Measurements from ENCODE around the gene KLHL29. TPM values are rescaled to one million over a fixed set of nuclear protein-coding genes. Genes with fewer than 3 reads are reported as not detected.

KLHL29 gene
- total and polyA plus RNA-seq, 2 of the 13 experiments (the other 11 are each of a cell fraction or from before 2014, with no cell fraction given) = 0.01 TPM; not detected in 1

DNA sequence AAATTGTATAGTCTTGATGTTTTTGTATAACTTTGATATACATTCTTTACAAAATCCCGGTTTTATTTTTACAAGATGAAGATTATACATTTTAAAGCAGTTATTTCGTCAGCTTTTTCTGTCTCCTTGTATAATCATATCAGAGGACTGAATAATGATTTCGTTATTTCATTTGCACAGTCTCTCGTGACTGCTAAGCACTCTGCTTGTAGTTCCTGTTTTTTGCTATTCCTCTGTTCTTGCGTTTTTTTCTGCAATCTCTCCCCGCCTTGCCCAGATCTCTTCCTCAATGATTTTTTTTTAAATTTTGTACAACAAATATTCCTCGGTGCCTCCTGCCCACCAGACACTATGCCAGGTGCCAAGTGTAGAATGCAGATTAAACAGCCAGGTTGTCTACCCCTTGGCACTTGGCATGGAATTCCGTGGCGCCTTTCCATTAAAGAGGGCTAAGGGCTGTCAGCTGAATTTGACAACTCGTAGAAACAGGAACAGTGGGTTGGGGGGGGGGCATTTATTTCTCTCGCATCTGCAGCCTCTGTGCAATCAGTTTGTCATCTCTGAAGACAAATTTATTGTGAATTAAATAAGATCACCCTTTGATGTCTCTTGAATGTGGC lies 69.6 kb downstream of the KLHL29 start:
- Histone ChIP-seq H3K27ac (ENCODE audit: extremely low read length, insufficient read depth, low read length) (no peak overlapping the region), H3K9ac (ENCODE audit: insufficient read depth, low read depth, low read length) (no peak overlapping the region), H3K36me3 (replicated peaks in 1 of 2; ENCODE audit: control insufficient read depth in 1 of 2, insufficient read depth in 2 of 2, low read length in 2 of 2) (no peaks in the 10 kb centered on the region), H2AFZ (ENCODE audit: low read length) (no peak overlapping the region), H3K27me3 (ENCODE audit: control insufficient read depth in 1 of 2, insufficient read depth in 2 of 2, low read length in 2 of 2) (peaks cover 1 to 9% of the 10 kb centered on the region in 2 experiments; a peak in 2 of 5 replicates), H4K20me1 (ENCODE audit: insufficient read depth, low read length) (no peaks in the 10 kb centered on the region), H3K4me3 (replicated peaks in 1 of 3; ENCODE audit: insufficient read depth in 1 of 3, low read depth in 2 of 3, low read length in 3 of 3) (no peak overlapping the region), H3K4me2 (ENCODE audit: low read depth, low read length) (no peak overlapping the region), H3K9me3 (ENCODE audit: low read length) (no peaks in the 10 kb centered on the region), H3K4me1 (ENCODE audit: insufficient read depth, low read length) (no peaks in the 10 kb centered on the region), H3K79me2 (ENCODE audit: insufficient read depth, low read length) (no peaks in the 10 kb centered on the region)
- intact Hi-C loops (cut with micrococcal nuclease; ENCODE audit: unreplicated experiment) = no loop called here
- TF ChIP-seq, protein P1, sequence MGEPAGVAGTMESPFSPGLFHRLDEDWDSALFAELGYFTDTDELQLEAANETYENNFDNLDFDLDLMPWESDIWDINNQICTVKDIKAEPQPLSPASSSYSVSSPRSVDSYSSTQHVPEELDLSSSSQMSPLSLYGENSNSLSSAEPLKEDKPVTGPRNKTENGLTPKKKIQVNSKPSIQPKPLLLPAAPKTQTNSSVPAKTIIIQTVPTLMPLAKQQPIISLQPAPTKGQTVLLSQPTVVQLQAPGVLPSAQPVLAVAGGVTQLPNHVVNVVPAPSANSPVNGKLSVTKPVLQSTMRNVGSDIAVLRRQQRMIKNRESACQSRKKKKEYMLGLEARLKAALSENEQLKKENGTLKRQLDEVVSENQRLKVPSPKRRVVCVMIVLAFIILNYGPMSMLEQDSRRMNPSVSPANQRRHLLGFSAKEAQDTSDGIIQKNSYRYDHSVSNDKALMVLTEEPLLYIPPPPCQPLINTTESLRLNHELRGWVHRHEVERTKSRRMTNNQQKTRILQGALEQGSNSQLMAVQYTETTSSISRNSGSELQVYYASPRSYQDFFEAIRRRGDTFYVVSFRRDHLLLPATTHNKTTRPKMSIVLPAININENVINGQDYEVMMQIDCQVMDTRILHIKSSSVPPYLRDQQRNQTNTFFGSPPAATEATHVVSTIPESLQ (CRISPR knock-in tag; conservative IDR thresholded peaks at IDR 0.05) = no peak
- TF ChIP-seq, protein P2, sequence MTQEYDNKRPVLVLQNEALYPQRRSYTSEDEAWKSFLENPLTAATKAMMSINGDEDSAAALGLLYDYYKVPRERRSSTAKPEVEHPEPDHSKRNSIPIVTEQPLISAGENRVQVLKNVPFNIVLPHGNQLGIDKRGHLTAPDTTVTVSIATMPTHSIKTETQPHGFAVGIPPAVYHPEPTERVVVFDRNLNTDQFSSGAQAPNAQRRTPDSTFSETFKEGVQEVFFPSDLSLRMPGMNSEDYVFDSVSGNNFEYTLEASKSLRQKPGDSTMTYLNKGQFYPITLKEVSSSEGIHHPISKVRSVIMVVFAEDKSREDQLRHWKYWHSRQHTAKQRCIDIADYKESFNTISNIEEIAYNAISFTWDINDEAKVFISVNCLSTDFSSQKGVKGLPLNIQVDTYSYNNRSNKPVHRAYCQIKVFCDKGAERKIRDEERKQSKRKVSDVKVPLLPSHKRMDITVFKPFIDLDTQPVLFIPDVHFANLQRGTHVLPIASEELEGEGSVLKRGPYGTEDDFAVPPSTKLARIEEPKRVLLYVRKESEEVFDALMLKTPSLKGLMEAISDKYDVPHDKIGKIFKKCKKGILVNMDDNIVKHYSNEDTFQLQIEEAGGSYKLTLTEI (CRISPR knock-in tag; conservative IDR thresholded peaks at IDR 0.05) = no peak
- TF ChIP-seq ARNT (IDR thresholded peaks at IDR 0.05) (no peak), MEF2D (CRISPR knock-in tag; IDR thresholded peaks at IDR 0.05) (no peak)
- ATAC-seq (no peak), FAIRE-seq (no peak), DNase-seq (ENCODE audit: low spot score) (no peak)
- no TSS peak for BruUV-seq (replicated peaks)
- CTCF ChIA-PET (ENCODE audit: low intra/inter-chr PET ratio, low total read pairs) = no interaction called here
- POLR2A ChIA-PET = no interaction called here
- in situ Hi-C loops (cut with HindIII; ENCODE audit: extremely low pct_ligation_motif_present, low pct_unique_long_range_greater_than_20kb) = no loop called here
- WGBS (ENCODE audit: low lambda C conversion rate) = 30% methylated on average over 11 of the region's 11 CpGs

Measured in HepG2 (cell line).